Measurements from ENCODE around the gene HMGCS1.
"Not testable (repeated sequence)": the region's sequence is repeated elsewhere in the genome, so short reads cannot be mapped to it uniquely, and the experiment has no call there.

HMGCS1 gene

DNA sequence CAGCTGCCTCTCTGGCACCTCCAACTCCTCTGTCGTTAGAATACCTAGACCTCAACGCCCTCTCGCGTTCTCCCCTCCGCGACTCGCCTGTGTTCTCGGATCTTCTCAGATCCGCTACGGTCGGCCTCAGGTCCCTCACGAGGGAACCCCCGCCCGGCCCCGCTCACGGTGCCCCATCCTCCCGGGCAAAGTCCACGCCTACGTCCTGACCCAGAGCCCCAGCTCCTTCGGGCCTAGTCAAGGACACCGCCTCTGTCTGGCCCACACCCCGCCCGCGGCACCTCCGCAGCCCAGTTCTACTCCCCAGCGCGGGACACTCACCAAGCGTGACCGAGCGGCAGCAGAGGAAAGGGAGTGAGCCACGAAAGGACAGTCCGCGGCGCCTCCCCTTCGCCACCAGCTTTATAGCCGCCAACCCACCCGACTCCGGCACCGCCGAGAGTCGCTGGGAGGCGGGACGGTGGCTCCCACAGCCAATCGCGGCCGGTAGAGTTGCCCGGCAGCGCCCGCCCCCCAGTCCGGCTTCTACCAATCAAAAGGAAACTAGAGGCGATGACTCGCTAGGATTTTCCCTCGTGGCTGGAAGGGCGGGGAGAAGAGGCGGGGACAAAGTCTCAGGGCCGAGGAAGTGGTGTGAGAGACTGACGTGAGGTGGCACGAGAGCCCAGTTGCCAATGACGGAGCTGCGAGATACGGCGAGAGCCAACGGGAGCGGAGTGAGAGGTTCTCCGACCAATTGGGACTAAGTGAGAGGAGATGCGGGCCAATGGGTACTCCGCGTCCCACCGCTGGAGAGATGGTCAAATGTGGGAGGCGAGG lies at the start of gene HMGCS1:
HMGCS1 (minus strand) TSS at position 378 of the 819 bp plus-strand sequence. CDS start 14,447 bp downstream, outside the sequence.
- peak; percentile 98 for DNase-seq (ENCODE audit: low read depth)

GRCh38 chr5:43358726-43359125 lies 45.5 kb upstream of the HMGCS1 start:
- DNase-seq (ENCODE audit: low read depth) = no peak

DNA sequence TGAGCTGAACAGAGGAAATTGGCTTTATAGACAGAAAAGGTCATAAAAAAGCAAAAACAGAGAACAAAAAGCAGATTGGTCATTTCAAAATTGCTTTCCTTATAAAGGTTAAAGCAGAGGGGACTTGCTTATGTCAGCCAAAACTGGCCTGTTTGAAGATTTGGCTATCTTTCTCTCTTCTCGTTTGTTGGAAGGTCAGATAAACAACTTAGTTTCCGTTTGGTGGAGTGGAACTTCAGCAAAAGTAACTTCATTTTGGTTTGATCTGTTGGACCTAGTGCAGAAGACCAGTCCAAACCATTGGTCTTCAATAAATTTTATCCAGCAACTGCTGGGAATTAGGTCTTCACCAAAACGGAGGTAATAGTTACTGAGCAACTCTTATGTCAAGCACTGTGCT lies 45.1 kb upstream of the HMGCS1 start:
- DNase-seq (ENCODE audit: low read depth) = no peak

DNA sequence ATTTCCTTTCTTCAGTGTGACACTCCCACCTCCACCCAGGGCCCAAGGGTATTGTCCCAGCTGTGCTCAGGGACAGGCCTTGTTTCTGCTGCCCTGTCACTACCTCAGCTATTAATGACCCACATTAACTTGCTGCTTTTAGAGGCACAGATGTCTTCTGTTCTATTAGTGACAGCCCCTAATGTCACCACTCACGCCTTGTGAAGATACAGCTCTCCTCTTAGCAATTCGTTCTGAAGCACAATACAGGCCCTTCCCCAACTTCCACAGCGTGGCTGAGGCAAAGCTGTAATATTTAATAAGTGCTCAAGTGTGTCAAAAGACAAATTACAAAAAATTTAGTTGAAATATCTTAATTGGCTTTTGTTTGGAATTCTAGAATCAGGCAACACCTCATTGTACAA lies 44.7 kb upstream of the HMGCS1 start:
- no peak for DNase-seq (ENCODE audit: low read depth)

- no peak for DNase-seq (ENCODE audit: low read depth)
These were observed 43.9 kb upstream of the HMGCS1 start for GRCh38 chr5:43357067-43357466.

- DNase-seq (ENCODE audit: low read depth) = no peak
These were observed 41.6 kb upstream of the HMGCS1 start for GRCh38 chr5:43354774-43355173.

- DNase-seq (ENCODE audit: low read depth) = no peak
These were observed 40.5 kb upstream of the HMGCS1 start for GRCh38 chr5:43353668-43354067.

- DNase-seq (ENCODE audit: low read depth) = no peak
These were observed 39.7 kb upstream of the HMGCS1 start for GRCh38 chr5:43352915-43353314.

- no peak for DNase-seq (ENCODE audit: low read depth)
These were observed 38.9 kb upstream of the HMGCS1 start for GRCh38 chr5:43352131-43352530.

- no peak for DNase-seq (ENCODE audit: low read depth)
These were observed 35.7 kb upstream of the HMGCS1 start for GRCh38 chr5:43348861-43349363.

- no peak for DNase-seq (ENCODE audit: low read depth)
These were observed 35.0 kb upstream of the HMGCS1 start for GRCh38 chr5:43348207-43348606.

DNA sequence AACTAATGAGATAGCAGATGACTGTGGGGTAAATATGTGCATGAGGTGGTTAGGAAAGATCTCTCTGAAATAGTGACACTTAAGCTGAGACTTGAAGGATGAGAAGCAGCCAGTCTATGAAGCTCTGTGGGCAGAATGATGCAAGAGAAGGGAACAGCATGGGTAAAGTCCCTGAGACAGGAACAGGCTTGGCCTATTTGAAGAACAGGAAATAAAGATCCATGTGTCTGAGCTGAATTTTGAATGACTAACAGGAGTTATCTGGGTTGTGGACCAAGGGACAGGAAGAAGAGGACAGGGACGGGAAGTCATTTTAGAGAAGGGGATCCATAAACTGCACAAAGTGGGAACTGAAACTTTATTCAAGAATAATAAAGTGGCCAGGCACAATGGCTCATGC lies 25.6 kb upstream of the HMGCS1 start:
- no peak for DNase-seq (ENCODE audit: low read depth)

DNA sequence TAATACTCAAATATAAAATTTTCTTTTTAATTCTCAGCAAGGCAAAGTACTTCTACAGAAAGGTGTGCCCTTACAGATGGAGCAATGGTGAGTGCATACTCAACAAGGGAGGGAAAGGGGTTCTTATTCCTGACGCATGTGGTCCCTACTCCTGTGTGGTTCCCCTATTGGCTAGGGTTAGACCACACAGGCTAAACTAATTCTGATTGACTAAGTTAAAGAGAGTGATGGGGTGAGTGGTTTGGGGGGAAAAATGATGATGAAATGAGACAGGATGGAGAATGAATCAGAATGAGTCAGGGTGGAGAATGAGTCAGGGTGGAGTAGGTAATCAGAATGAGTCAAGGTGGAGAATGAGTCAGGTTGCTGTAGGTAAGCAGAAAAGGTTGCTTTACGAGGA lies 22.9 kb upstream of the HMGCS1 start:
- DNase-seq (ENCODE audit: low read depth) = no peak

DNA sequence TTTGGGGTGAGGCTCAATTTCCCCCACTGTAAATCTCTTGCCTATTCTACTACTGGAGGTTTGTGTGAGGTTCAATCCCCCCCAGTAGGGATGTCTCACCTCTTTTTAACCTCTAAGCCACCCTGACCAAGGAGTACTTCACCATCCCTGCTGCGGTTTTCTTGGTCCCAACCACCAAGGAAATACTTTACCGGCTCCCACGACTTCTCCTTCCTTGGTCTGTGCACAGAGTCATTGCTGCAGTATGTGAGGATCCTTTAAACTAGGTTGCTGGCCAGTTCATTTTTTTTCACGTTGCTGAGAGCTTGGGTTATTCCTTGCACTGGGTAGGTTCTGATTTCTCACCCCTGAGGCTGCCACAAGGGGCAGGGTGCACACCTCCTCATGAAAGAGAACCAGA lies 22.5 kb upstream of the HMGCS1 start:
- DNase-seq (ENCODE audit: low read depth) = no peak

DNA sequence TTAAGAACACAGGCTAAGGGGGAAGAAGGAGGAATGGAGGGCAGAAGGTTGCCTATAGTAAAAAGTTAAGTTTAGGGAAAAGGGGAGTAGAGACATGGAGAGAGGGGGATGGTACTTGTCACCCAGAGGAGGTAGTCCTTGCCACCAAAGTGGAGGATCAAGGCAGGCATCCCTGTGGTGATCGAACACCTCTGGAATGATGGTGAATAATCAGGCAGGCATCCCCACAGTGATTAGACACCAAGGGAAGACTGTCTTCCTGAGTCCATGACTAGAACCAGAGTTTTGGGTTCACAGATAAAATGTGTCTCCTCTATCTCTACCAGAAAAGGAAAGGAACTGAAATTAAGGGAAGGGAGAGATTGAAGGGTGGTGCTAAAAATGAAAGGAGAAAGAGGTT lies 19.2 kb upstream of the HMGCS1 start:
- DNase-seq (ENCODE audit: low read depth) = no peak

DNA sequence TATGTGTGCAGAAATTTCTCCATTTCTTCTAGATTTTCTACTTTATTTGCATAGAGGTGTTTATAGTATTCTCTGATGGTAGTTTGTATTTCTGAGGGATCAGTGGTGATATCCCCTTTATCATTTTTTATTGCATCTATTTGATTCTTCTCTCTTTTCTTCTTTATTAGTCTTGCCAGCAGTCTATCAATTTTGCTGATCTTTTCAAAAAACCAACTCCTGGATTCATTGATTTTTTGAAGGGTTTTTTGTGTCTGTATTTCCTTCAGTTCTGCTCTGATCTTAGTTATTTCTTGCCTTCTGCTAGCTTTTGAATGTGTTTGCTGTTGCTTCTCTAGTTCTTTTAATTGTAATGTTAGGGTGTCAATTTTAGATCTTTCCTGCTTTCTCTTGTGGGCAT lies 12.4 kb upstream of the HMGCS1 start:
- not testable (repeated sequence) for DNase-seq (ENCODE audit: low read depth)

GRCh38 chr5:43323488-43323887 lies 10.3 kb upstream of the HMGCS1 start:
- not testable (repeated sequence) for DNase-seq (ENCODE audit: low read depth)

GRCh38 chr5:43320846-43321245 lies 7.6 kb upstream of the HMGCS1 start:
- DNase-seq (ENCODE audit: low read depth) = no peak

- DNase-seq (ENCODE audit: low read depth) = no peak
These were observed 3.2 kb upstream of the HMGCS1 start for GRCh38 chr5:43316421-43316820.

DNA sequence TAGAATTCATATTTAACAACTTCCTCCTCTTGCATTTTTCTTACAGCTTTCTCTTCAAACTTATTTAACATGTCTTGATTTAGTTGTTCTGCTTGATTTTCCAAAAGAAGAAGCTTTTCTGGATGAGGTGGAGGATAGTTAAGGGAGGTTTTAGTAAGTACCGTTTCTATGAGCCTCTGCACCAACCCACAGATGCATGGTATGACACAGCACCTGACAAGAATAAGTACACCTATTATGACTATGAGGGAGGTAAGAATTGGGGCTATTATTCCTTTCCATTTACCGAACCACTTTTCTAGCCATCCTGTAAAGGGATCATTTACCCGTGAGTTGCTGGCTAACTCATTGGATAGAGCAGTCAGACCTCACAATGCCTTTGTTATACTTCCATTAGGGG lies 2.5 kb upstream of the HMGCS1 start:
- DNase-seq (ENCODE audit: low read depth) = no peak

- no peak for DNase-seq (ENCODE audit: low read depth)
These were observed 2.1 kb upstream of the HMGCS1 start for GRCh38 chr5:43315263-43315662.

GRCh38 chr5:43314724-43315123 lies 1.5 kb upstream of the HMGCS1 start:
- DNase-seq (ENCODE audit: low read depth) = no peak

DNA sequence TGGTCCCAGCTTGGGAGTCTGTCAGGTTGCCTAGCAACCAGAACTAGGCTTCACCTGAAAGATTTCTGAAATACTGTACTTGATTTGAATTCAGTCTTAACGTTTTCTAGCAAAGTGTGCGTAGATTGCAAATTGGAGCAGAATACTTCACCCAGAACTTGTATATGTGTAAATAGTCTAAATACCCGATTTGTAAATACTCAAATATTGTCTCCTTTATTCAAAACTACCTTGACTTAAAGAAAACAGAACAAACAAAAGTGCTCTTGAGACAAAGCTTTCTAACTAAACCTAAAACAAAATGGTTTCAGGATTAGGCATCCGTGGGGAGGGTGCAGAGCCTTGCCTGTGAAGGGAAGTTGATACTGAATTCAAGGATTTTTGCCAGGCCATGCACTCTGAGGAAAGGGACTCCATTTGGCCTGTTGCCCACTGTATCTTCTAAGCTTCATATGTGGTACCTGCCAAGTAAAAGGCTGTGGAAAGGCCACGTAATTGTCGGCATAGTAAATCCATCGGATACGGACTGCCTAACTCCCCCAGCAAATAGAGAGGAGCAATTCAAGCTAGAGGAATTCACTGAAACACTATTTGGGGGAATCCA lies 744 bp upstream of the HMGCS1 start:
- no peak for DNase-seq (ENCODE audit: low read depth)

- no peak for DNase-seq (ENCODE audit: low read depth)
These were observed 545 bp downstream of the HMGCS1 start for GRCh38 chr5:43312699-43313034.
